SJSA1 (cell line): ENCODE measurements around the gene EFCAB13. TPM values are rescaled to one million over a fixed set of nuclear protein-coding genes. Genes with fewer than 3 reads are reported as not detected.

ENCODE experiments used
- DNase-seq, 2 experiments: peaks; one replicate each; pipeline ENCODE4 v3.0.0-alpha.2; 2015 to 2020; ENCODE audit warnings: low spot score in 2 of 2, low read depth in 1 of 2
- H3K27ac ChIP-seq: fragments of 250-450 bp; sonication (Bioruptor Pico); 2 replicates; pipeline ENCODE4 v1.5.1; 2020; ENCODE audit warnings: mild to moderate bottlenecking, moderate library complexity
- H3K27me3 ChIP-seq: fragments of 250-450 bp; sonication (Bioruptor Pico); replicated peaks from 2 replicates; pipeline ENCODE4 v1.5.1; 2020; ENCODE audit warnings: mild to moderate bottlenecking, moderate library complexity
- H3K36me3 ChIP-seq: fragments of 250-450 bp; sonication (Bioruptor Pico); 2 replicates; pipeline ENCODE4 v1.5.1; 2020; ENCODE audit warnings: mild to moderate bottlenecking
- H3K4me1 ChIP-seq: fragments of 250-450 bp; sonication (Bioruptor Pico); replicated peaks from 2 replicates; pipeline ENCODE4 v1.6.1; 2021; ENCODE audit warnings: mild to moderate bottlenecking
- H3K4me3 ChIP-seq: fragments of 250-450 bp; sonication (Bioruptor Pico); 2 replicates; pipeline ENCODE4 v1.5.1; 2020; ENCODE audit warnings: mild to moderate bottlenecking
- H3K9me3 ChIP-seq: fragments of 250-450 bp; sonication (Bioruptor Pico); replicated peaks from 2 replicates; pipeline ENCODE4 v1.5.1; 2020; ENCODE audit warnings: mild to moderate bottlenecking
- total RNA-seq: library from RNA; depleted of rRNA; stranded (reverse); fragments of >200 nt; shearing (Covaris generic); gene quantifications from 2 replicates; pipeline ENCODE4 v1.2.3, GENCODE V29; 2014

Gene EFCAB13
- total RNA-seq, 1 experiment from 2014 or later = 5.4 TPM

GRCh38 chr17:47286198-47286914 lies 37.4 kb upstream of the EFCAB13 start:
- H3K27ac ChIP-seq = no peak overlapping the region
- DNase-seq = no peak
- peaks cover 4% of the 10 kb centered on the region for H3K4me1 ChIP-seq

GRCh38 chr17:47287068-47287467 lies 36.7 kb upstream of the EFCAB13 start:
- DNase-seq = no peak
- H3K36me3 ChIP-seq = peaks cover 97% of the 10 kb centered on the region
- H3K4me3 ChIP-seq = no peak overlapping the region
- no peaks in the 10 kb centered on the region for H3K27me3 ChIP-seq
- no peaks in the 10 kb centered on the region for H3K4me1 ChIP-seq
- H3K9me3 ChIP-seq = no peaks in the 10 kb centered on the region
- no peak overlapping the region for H3K27ac ChIP-seq

More at GRCh38 chr17:47286198-47286914, 37.4 kb upstream of the EFCAB13 start:
- H3K9me3 ChIP-seq = no peaks in the 10 kb centered on the region
- H3K36me3 ChIP-seq = peaks cover 97% of the 10 kb centered on the region
- H3K4me3 ChIP-seq = no peak overlapping the region
- no peaks in the 10 kb centered on the region for H3K27me3 ChIP-seq

- Histone ChIP-seq H3K27me3 (no peaks in the 10 kb centered on the region), H3K36me3 (peaks cover 97% of the 10 kb centered on the region), H3K4me1 (no peaks in the 10 kb centered on the region), H3K27ac (no peak overlapping the region), H3K4me3 (no peak overlapping the region), H3K9me3 (no peaks in the 10 kb centered on the region)
- no peak for DNase-seq
Measured at GRCh38 chr17:47287639-47288038, 36.1 kb upstream of the EFCAB13 start.

- H3K9me3 ChIP-seq = no peaks in the 10 kb centered on the region
- H3K27me3 ChIP-seq = no peaks in the 10 kb centered on the region
- DNase-seq = no peak
- no peak overlapping the region for H3K27ac ChIP-seq
- H3K36me3 ChIP-seq = peaks cover 99% of the 10 kb centered on the region
- H3K4me3 ChIP-seq = no peak overlapping the region
- H3K4me1 ChIP-seq = peaks cover under 1% of the 10 kb centered on the region; the same call in 1 of the 2 replicates
Measured at GRCh38 chr17:47288531-47289116, 35.1 kb upstream of the EFCAB13 start.

GRCh38 chr17:47289302-47289701 lies 34.5 kb upstream of the EFCAB13 start:
- Histone ChIP-seq H3K4me3 (no peak overlapping the region), H3K36me3 (peaks cover 99% of the 10 kb centered on the region), H3K4me1 (peaks cover 7% of the 10 kb centered on the region), H3K27ac (no peak overlapping the region), H3K27me3 (no peaks in the 10 kb centered on the region), H3K9me3 (no peaks in the 10 kb centered on the region)
- no peak for DNase-seq

GRCh38 chr17:47290870-47291241 lies 32.9 kb upstream of the EFCAB13 start:
- Histone ChIP-seq H3K36me3 (peaks cover 97% of the 10 kb centered on the region), H3K4me3 (no peak overlapping the region), H3K9me3 (no peaks in the 10 kb centered on the region), H3K27me3 (no peaks in the 10 kb centered on the region), H3K27ac (no peak overlapping the region), H3K4me1 (peaks cover 13% of the 10 kb centered on the region)
- DNase-seq = no peak

GRCh38 chr17:47291242-47291873 lies 32.4 kb upstream of the EFCAB13 start:
- no peaks in the 10 kb centered on the region for H3K27me3 ChIP-seq
- H3K4me3 ChIP-seq = no peak overlapping the region
- H3K27ac ChIP-seq = no peak overlapping the region
- H3K4me1 ChIP-seq = peaks cover 13% of the 10 kb centered on the region
- H3K9me3 ChIP-seq = no peaks in the 10 kb centered on the region
- peaks cover 97% of the 10 kb centered on the region for H3K36me3 ChIP-seq
- no peak for DNase-seq

GRCh38 chr17:47292206-47292605 lies 31.5 kb upstream of the EFCAB13 start:
- Histone ChIP-seq H3K27ac (no peak overlapping the region), H3K36me3 (peaks cover 97% of the 10 kb centered on the region), H3K4me3 (no peak overlapping the region), H3K9me3 (no peaks in the 10 kb centered on the region), H3K27me3 (no peaks in the 10 kb centered on the region), H3K4me1 (peaks cover 13% of the 10 kb centered on the region)
- no peak for DNase-seq

GRCh38 chr17:47295037-47295873 lies 28.5 kb upstream of the EFCAB13 start:
- Histone ChIP-seq H3K27ac (no peak overlapping the region), H3K27me3 (no peaks in the 10 kb centered on the region), H3K36me3 (peaks cover 95% of the 10 kb centered on the region), H3K4me3 (no peak overlapping the region), H3K4me1 (peaks cover 13% of the 10 kb centered on the region), H3K9me3 (no peaks in the 10 kb centered on the region)
- no peak for DNase-seq

GRCh38 chr17:47295874-47296255 lies 27.9 kb upstream of the EFCAB13 start:
- Histone ChIP-seq H3K9me3 (no peaks in the 10 kb centered on the region), H3K27ac (no peak overlapping the region), H3K36me3 (peaks cover 95% of the 10 kb centered on the region), H3K4me1 (peaks cover 13% of the 10 kb centered on the region), H3K4me3 (no peak overlapping the region), H3K27me3 (no peaks in the 10 kb centered on the region)
- no peak for DNase-seq

GRCh38 chr17:47297661-47298400 lies 25.9 kb upstream of the EFCAB13 start:
- Histone ChIP-seq H3K4me1 (peaks cover 13% of the 10 kb centered on the region), H3K36me3 (peaks cover 95% of the 10 kb centered on the region), H3K27me3 (no peaks in the 10 kb centered on the region), H3K9me3 (no peaks in the 10 kb centered on the region), H3K4me3 (no peak overlapping the region), H3K27ac (no peak overlapping the region)
- DNase-seq = no peak

GRCh38 chr17:47298712-47299111 lies 25.0 kb upstream of the EFCAB13 start:
- peaks cover 95% of the 10 kb centered on the region for H3K36me3 ChIP-seq
- peaks cover 12% of the 10 kb centered on the region for H3K4me1 ChIP-seq
- no peaks in the 10 kb centered on the region for H3K27me3 ChIP-seq
- H3K4me3 ChIP-seq = no peak overlapping the region
- no peak for DNase-seq
- no peak overlapping the region for H3K27ac ChIP-seq
- no peaks in the 10 kb centered on the region for H3K9me3 ChIP-seq

GRCh38 chr17:47299239-47299910 lies 24.4 kb upstream of the EFCAB13 start:
- Histone ChIP-seq H3K9me3 (no peaks in the 10 kb centered on the region), H3K27ac (no peak overlapping the region), H3K36me3 (peaks cover 95% of the 10 kb centered on the region), H3K4me3 (no peak overlapping the region), H3K27me3 (no peaks in the 10 kb centered on the region), H3K4me1 (peaks cover 11% of the 10 kb centered on the region)
- no peak for DNase-seq
